Ascending aorta (tissue), 2 donors: ENCODE data around the gene KRT35. TPM values are rescaled to one million over a fixed set of nuclear protein-coding genes. Genes with fewer than 3 reads are reported as not detected.

Experiments used
- DNase-seq, 2 donors: peaks; one replicate each; pipeline ENCODE4 v3.0.0-alpha.2; 2019; ENCODE audit warnings: low spot score in 2 of 2
- H3K27ac ChIP-seq, 2 donors: fragments of 200-600 bp; sonication (generic); one replicate each; pipeline ENCODE4 v1.5.1; 2016 to 2017; ENCODE audit warnings: mild to moderate bottlenecking in 1 of 2
- H3K27me3 ChIP-seq: fragments of 200-600 bp; sonication (generic); one replicate; pipeline ENCODE4 v1.5.1; 2017
- H3K36me3 ChIP-seq, 2 donors: fragments of 200-600 bp; sonication (generic); one replicate each; pipeline ENCODE4 v1.5.1; 2016
- H3K4me1 ChIP-seq, 2 donors: fragments of 200-600 bp; sonication (generic); one replicate each; pipeline ENCODE4 v1.5.1; 2016 to 2017; ENCODE audit warnings: mild to moderate bottlenecking in 1 of 2
- H3K4me3 ChIP-seq, 2 donors: fragments of 200-600 bp; sonication (generic); one replicate each; pipeline ENCODE4 v1.5.1; 2016 to 2017; ENCODE audit warnings: mild to moderate bottlenecking in 1 of 2
- H3K9me3 ChIP-seq, 2 donors: fragments of 200-600 bp; sonication (generic); one replicate each; pipeline ENCODE4 v1.5.1; 2016
- intact Hi-C: fragments of 100-400 bp; cut with DNase I; formaldehyde crosslinking; loops from one replicate; pipeline ENCODE4 v1.15.1; 2023
- total RNA-seq: library from RNA; depleted of rRNA; stranded (reverse); fragments of >200 nt; gene quantifications from one replicate; pipeline ENCODE4 v1.1.0, GENCODE V29; 2016
- TF ChIP-seq, protein P1 (sequence below), 3 experiments: fragments of 200-600 bp in 2 of 3; fragments of 450-650 bp in 1 of 3; sonication (generic) in 2 of 3; IDR thresholded peaks; one replicate each; pipeline ENCODE4 v1.5.1; 2016 to 2019; ENCODE audit warnings: antibody characterized with exemption in 3 of 3, mild to moderate bottlenecking in 1 of 3, moderate library complexity in 1 of 3

Gene KRT35
- not detected for total RNA-seq

GRCh38 chr17:41481036-41481435 lies at the start of gene KRT35:
KRT35 (minus strand) TSS chr17:41481151; CDS start chr17:41481097, 54 bp downstream.
- no peak for DNase-seq
- intact Hi-C loops, result no loop called here
- TF ChIP-seq, protein P1, sequence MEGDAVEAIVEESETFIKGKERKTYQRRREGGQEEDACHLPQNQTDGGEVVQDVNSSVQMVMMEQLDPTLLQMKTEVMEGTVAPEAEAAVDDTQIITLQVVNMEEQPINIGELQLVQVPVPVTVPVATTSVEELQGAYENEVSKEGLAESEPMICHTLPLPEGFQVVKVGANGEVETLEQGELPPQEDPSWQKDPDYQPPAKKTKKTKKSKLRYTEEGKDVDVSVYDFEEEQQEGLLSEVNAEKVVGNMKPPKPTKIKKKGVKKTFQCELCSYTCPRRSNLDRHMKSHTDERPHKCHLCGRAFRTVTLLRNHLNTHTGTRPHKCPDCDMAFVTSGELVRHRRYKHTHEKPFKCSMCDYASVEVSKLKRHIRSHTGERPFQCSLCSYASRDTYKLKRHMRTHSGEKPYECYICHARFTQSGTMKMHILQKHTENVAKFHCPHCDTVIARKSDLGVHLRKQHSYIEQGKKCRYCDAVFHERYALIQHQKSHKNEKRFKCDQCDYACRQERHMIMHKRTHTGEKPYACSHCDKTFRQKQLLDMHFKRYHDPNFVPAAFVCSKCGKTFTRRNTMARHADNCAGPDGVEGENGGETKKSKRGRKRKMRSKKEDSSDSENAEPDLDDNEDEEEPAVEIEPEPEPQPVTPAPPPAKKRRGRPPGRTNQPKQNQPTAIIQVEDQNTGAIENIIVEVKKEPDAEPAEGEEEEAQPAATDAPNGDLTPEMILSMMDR (IDR thresholded peaks at IDR 0.05), result no peak

DNA sequence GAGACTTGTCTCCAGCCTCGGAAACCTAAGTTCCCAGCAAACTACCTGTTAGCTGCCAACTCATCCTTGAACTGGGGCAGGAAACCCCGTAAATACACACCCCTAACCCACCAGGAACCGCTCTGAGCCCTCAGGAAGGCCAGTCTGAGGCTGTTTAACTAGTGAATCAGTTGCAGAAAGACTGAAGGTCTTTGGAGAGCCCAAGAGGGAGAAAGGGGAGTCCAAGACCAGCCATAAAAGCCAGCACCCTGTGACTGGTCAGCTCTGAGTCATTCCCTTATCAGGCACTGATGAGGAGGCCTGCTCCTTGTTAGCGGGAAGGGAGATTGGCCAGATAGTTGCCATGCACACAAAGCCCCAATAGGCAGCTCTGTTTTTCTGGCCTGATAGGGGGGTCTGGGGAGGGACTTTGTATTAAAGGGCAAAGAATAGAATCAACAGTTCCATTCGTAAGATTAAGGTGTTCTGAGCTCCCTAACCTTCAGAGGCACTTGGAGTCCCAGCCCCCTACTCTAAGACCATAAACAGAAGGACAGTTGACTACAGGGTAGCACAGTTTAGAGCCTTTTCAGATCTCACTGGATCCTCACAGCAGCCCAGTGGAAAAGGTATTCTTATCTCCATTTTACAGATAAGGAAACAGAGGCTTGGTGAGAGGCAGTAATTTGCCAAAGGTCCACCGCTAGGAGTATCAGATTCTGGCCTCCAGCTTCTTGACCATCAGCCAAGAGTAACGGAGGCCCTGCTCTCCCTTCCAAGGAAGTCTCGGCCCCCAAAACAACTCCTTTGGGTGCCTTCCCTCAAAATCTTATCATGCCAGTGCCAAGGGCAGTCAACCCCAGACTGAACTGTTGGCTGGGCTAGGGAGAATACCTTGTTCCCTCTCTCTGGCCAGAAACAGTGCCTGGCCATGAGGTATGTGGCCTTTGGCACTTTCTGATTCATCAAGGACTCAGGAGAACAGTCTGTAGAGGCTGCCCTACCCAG lies 49.4 kb upstream of the KRT35 start:
- peaks cover 15% of the 10 kb centered on the region for H3K27me3 ChIP-seq
- no peak overlapping the region for H3K4me3 ChIP-seq
- no peaks in the 10 kb centered on the region for H3K9me3 ChIP-seq
- intact Hi-C loops, result no loop called here
- H3K27ac ChIP-seq, result peak overlapping the region in 1 of 2 donors; percentile 44
- TF ChIP-seq, protein P1 (IDR thresholded peaks at IDR 0.05), result no peak
- H3K36me3 ChIP-seq, result no peaks in the 10 kb centered on the region
- DNase-seq, result no peak
- peaks cover 5 to 7% of the 10 kb centered on the region in 2 donors for H3K4me1 ChIP-seq

More at GRCh38 chr17:41481036-41481435, at the start of gene KRT35:
- H3K27me3 ChIP-seq, result no peaks in the 10 kb centered on the region
- H3K27ac ChIP-seq, result no peak within 1 kb of the TSS
- H3K4me3 ChIP-seq, result no peak within 1 kb of the TSS
- no peaks in the 10 kb centered on the region for H3K4me1 ChIP-seq
- no peaks in the 10 kb centered on the region for H3K36me3 ChIP-seq
- H3K9me3 ChIP-seq, result no peaks in the 10 kb centered on the region

- Histone ChIP-seq H3K27ac (peak overlapping the region in 1 of 2 donors; percentile 44), H3K4me1 (peaks cover 5 to 7% of the 10 kb centered on the region in 2 donors), H3K4me3 (no peak overlapping the region), H3K36me3 (no peaks in the 10 kb centered on the region), H3K27me3 (peaks cover 15% of the 10 kb centered on the region), H3K9me3 (no peaks in the 10 kb centered on the region)
- intact Hi-C loops, result no loop called here
- DNase-seq, result no peak
- TF ChIP-seq, protein P1 (IDR thresholded peaks at IDR 0.05), result no peak
Measured at GRCh38 chr17:41529491-41529915, 48.6 kb upstream of the KRT35 start.

DNA sequence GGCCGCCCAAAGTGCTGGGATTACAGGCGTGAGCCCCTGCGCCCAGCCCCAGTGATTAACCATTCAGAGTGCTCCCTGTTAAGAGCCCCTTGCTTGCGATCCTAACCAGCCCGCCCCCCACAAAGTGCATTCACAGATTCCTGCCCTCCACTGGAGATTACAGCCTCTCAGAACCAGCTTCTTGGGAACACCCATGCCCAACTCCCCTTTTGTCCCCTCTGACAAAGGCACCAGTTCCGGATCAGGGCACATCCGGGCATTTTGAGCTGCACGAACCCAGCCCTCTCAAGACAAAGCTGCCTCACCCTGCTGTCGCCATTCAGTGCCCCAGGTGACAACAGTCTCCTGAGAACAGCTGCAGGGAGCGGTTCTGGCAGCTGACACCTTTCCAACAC lies 48.0 kb upstream of the KRT35 start:
- no peaks in the 10 kb centered on the region for H3K9me3 ChIP-seq
- H3K4me3 ChIP-seq, result no peak overlapping the region
- intact Hi-C loops, result no loop called here
- no peaks in the 10 kb centered on the region for H3K36me3 ChIP-seq
- DNase-seq, result no peak
- TF ChIP-seq, protein P1 (IDR thresholded peaks at IDR 0.05), result no peak
- peaks cover 5 to 7% of the 10 kb centered on the region in 2 donors for H3K4me1 ChIP-seq
- H3K27me3 ChIP-seq, result peaks cover 15% of the 10 kb centered on the region
- no peak overlapping the region for H3K27ac ChIP-seq

GRCh38 chr17:41527063-41528023 lies 46.4 kb upstream of the KRT35 start:
- Histone ChIP-seq H3K4me1 (peaks cover 5 to 7% of the 10 kb centered on the region in 2 donors), H3K9me3 (no peaks in the 10 kb centered on the region), H3K27me3 (peaks cover 15% of the 10 kb centered on the region), H3K36me3 (no peaks in the 10 kb centered on the region), H3K4me3 (peak overlapping the region; percentile 40 to 54), H3K27ac (peak overlapping the region in 1 of 2 donors; percentile 1)
- DNase-seq, result no peak
- TF ChIP-seq, protein P1 (IDR thresholded peaks at IDR 0.05), result no peak
- intact Hi-C loops, result no loop called here
